GM19023 (cell line): Measurements from ENCODE around the gene SLC26A3.
"Not testable (repeated sequence)": the region's sequence is repeated elsewhere in the genome, so short reads cannot be mapped to it uniquely, and the experiment has no call there.

Experiments used
- ATAC-seq: cut with Tn5 transposase; IDR thresholded peaks from one replicate; pipeline ENCODE4 v1.9.1; 2021; ENCODE audit warnings: mild to moderate bottlenecking, moderate library complexity; ENCODE audit not compliant: unreplicated experiment

Gene SLC26A3

DNA sequence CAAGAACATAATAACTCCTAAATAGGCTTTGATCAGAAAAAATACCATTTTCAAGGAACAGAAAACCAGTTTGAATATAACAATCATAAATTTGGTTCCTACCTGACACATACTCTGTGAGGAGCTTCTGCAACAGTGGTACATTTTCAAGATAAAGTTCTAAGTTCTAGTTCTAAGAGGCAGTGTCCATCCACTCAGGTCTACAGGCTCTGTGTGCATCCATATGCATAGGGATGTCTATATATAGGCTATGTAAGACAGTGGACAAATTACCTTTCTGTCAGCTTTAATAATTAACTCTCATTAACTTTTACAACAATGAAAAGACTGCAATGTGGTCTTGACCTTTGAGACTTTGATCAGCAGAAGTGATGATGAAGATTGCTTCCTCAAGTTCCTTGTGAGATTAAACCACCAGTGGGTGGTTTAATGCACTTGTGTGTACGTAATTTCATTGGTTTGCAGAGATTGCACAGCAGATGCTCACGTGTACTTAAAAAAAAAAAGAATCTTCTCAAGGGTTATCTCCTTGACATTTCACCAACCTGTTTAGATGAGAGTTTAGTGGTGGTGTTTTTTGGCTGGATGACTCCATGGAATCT is at the start of gene SLC26A3:
SLC26A3 (minus strand) TSS at position 215 of the 602 bp plus-strand sequence. CDS start 8,714 bp downstream, outside the sequence.
- ATAC-seq: no peak

DNA sequence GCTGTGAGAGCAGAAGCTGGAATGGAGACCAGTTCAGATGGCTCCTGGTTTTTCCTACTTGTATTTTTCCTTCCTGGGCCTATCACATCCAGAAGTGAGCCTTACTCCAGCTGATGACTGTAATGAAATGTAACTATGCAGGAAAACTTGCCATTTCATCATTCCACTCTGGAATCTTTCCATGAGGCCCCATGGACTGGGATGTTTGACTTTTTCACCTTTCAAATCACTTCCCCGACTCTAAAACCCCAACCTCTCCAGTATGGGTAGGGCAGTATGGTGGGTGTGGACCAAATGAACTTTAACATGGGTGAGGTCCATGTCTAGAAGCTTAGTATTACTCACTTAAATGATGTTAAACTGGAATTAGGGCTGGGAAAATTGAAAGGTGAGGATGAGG is 47.6 kb upstream of the SLC26A3 start:
- no peak for ATAC-seq

- no peak for ATAC-seq
Observed at GRCh38 chr7:107850216-107850615, 47.2 kb upstream of the SLC26A3 start.

GRCh38 chr7:107848211-107848610 is 45.2 kb upstream of the SLC26A3 start:
- ATAC-seq: not testable (repeated sequence)

- ATAC-seq: not testable (repeated sequence)
Observed at GRCh38 chr7:107847836-107848175, 44.8 kb upstream of the SLC26A3 start.

GRCh38 chr7:107847168-107847835 is 44.3 kb upstream of the SLC26A3 start:
- ATAC-seq: no peak

DNA sequence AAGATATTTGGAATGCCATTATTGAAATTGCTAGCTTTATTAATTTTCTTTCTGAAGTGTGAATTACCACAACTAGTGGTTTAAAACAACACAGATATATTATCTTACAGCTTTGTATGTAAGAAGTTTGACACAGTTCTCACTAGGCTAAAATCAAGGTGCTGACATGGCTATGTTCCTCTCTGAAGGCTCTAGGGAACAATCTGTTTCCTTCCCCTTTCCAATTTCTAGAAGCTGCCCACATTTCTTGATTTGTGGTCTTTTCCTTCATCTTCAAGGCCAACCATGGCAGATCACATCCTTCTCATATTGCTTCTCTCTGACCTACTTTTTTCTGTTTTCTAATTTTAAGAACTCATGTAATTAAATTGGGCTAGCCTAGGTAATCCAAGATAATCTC is 43.3 kb upstream of the SLC26A3 start:
- no peak for ATAC-seq

DNA sequence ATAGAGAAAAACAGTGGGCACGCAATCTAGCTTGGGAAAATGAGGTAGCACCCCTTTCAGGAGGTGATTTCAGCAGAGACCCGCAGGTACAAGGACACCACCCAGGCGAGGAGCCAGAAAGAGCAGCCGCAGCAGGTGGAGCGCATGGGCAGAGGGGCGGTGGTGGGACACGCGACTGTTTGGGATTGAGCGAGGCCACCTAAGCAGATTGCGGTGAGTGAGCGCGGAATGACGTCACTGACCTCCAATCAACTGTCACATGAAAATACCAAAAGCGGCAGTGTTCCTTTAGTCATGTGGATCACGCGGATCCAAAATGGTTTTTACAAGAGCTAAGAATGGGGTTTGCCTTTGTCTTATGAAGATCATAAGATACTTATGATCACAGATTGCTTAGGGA is 40.2 kb upstream of the SLC26A3 start:
- no peak for ATAC-seq

- ATAC-seq: no peak
Observed at GRCh38 chr7:107842213-107842612, 39.2 kb upstream of the SLC26A3 start.

GRCh38 chr7:107838816-107839565 is 36.0 kb upstream of the SLC26A3 start:
- ATAC-seq: no peak

DNA sequence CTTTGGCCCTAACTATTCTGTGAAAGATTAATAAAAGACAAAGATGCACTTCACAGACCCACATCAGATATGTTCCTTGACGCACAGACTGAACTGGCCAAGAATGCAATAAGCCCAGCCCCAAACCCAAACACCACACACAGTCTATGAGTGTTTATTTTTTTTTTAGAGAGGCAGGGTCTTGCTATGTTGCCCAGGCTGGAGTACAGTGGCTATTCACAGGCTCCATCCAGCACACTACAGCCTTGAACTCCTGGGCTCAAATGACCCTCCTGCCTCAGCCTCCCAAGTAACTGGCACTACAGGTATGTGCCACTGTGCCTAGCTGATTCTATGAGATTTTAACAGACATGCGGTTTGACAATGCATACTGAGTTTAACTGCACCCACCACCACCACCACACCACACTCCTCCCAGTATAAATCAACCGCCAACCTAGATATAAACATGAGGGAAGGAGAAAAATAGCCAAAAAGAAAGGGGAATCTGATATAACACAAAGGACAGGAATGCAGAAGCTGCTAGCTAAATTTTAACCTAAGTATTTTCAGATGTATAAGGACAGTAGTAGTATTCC is 35.1 kb upstream of the SLC26A3 start:
- no peak for ATAC-seq

GRCh38 chr7:107837145-107837512 is 34.1 kb upstream of the SLC26A3 start:
- ATAC-seq: no peak

DNA sequence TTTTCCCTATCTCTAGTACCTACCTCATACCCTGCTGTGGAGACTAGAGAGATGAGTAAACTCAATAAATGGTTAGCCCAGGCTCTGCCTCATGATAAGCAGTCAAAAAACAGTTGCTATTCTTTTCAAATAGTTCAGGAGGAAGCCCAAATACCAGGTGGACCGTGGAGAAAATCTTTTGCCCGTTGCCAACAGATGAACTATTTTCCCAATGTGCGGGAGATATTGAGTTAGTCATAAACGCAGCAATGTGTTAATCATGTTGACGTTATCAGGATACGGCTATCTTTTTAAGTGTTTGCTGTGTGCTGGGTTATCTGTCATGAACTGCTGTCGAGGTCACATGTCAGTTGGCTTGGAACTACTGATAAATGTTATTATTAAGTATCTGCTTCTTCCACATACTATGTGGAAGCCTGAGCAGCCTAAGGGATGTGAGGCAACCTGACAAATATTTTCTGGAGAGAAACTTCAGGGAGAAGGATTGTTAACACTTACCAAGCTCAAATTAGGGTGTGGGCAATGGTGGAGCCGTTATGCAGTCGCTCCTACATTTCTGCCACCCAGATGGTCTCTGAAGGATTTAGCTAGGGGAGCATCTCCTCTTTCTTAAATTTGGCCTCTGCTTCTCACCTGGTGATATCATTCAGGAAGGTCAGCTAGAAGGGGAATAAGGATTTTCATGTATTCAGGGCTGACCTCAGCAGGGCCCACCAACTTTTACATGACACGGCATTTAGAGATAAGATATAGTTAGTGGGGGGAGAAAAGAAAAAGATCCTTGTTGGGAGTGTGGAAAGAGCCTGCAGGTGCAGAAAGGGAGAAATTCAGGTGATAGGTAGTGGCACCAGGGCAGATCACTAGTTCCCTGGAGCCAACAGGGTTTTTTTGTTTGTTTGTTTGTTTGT is 33.5 kb upstream of the SLC26A3 start:
- ATAC-seq: no peak

- ATAC-seq: no peak
Observed at GRCh38 chr7:107834401-107834800, 31.4 kb upstream of the SLC26A3 start.

DNA sequence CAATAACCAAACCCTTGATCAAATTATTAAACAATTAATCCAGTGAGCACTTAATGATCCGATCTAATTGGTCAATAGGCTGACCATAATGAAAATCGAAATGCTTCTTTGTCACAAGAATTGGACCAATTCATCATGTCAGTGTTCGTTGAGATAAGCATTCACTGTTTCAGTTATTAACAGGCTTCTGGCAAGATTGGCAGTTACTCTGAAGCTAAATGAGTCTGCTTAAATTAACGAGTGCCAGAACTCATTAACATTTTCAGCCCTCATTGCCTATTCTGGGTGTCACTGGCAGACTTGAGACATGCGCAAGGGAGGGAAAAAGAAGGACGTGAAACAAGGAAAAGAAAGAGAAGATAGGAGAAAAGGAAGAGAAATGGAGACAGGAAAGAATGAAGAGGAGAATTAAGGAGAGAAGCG is 30.7 kb upstream of the SLC26A3 start:
- no peak for ATAC-seq

DNA sequence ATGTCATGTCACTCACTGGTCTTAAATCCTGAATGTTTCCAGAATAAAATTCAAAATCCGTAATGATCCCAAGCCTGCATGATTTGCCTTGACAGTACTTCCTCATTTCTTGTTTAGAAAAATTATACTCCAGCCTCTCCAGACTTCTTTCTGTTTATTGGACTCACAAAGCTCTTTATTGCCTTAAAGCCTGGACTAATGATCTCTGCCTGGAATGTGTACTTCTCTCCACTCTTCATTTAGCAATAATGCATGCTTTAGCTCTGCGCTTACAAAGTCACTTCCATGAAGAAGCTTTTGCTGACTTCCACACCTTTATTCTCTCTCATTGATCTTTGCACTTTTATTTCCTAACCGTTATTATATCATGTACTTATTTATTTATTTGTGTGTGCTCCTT is 27.4 kb upstream of the SLC26A3 start:
- ATAC-seq: no peak

DNA sequence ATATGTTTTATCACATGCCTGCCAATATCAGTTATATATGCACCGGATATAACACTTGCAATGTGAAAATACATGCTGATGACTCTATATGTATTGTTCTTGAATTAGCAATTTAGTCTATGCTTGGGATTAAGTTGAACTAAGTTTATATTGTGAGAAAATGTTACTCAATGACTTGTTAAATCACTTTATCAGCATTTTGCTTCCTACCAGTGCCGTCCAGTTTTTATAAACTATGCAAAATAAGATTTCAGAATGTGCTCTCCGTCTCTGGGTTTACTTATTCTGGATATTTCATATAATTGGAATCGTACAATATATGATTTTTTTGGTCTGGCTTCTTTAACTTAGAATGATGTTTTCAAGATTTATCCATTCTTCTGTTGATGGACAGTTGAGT is 25.5 kb upstream of the SLC26A3 start:
- no peak for ATAC-seq

GRCh38 chr7:107827501-107827900 is 24.5 kb upstream of the SLC26A3 start:
- no peak for ATAC-seq

GRCh38 chr7:107826451-107826850 is 23.4 kb upstream of the SLC26A3 start:
- no peak for ATAC-seq

GRCh38 chr7:107824858-107825257 is 21.8 kb upstream of the SLC26A3 start:
- no peak for ATAC-seq

GRCh38 chr7:107818622-107819021 is 15.6 kb upstream of the SLC26A3 start:
- no peak for ATAC-seq
